DND-41 (cell line): ENCODE data around the gene MARK4.

Experiments
- CTCF ChIP-seq: IDR thresholded peaks from 2 replicates; pipeline ENCODE4 v1.5.1; 2012; ENCODE audit warnings: borderline replicate concordance, low read length, moderate library complexity, mild to moderate bottlenecking; ENCODE audit not compliant: poor library complexity, severe bottlenecking; ENCODE audit errors: extremely low read depth
- EZH2 ChIP-seq: IDR thresholded peaks from 3 replicates; pipeline ENCODE4 v1.6.1; 2012; ENCODE audit warnings: borderline replicate concordance, low read depth, mild to moderate bottlenecking, moderate library complexity, low read length, inconsistent platforms; ENCODE audit not compliant: severe bottlenecking

- no peak for TF ChIP-seq CTCF
- TF ChIP-seq EZH2, result no peak
Measured at GRCh38 chr19:45351401-45351952, 100.4 kb downstream of the MARK4 start.
